GM23338 (cell line): Measurements from ENCODE around the gene GRIA3. TPM values are rescaled to one million over a fixed set of nuclear protein-coding genes. Genes with fewer than 3 reads are reported as not detected.
"Not testable (repeated sequence)": the region's sequence is repeated elsewhere in the genome, so short reads cannot be mapped to it uniquely, and the experiment has no call there.

Experiments
- ATAC-seq: fragments of 200-7000 bp; cut with Tn5 transposase; 3 replicates; pipeline ENCODE4 v1.9.1; 2020
- DNase-seq: peaks from one replicate; pipeline ENCODE4 v3.0.0-alpha.2; 2015; ENCODE audit warnings: low spot score
- H2AFZ ChIP-seq: fragments of 200-600 bp; sonication (generic); 2 replicates; pipeline ENCODE4 v1.8.0; 2016; ENCODE audit warnings: antibody characterized with exemption, mild to moderate bottlenecking, moderate library complexity
- H3F3A ChIP-seq: fragments of 200-600 bp; sonication (generic); replicated peaks from 2 replicates; pipeline ENCODE4 v1.8.0; 2017; ENCODE audit warnings: antibody characterized with exemption, mixed run types, low read depth
- H3K27ac ChIP-seq: fragments of 200-600 bp; sonication (generic); 2 replicates; pipeline ENCODE4 v1.6.1; 2016; ENCODE audit warnings: low read depth
- H3K27me3 ChIP-seq: fragments of 200-600 bp; sonication (generic); 2 replicates; pipeline ENCODE4 v1.8.0; 2016; ENCODE audit warnings: mild to moderate bottlenecking, mixed run types, moderate library complexity; ENCODE audit not compliant: insufficient read depth
- H3K36me3 ChIP-seq: fragments of 200-600 bp; sonication (generic); 2 replicates; pipeline ENCODE4 v1.8.0; 2016; ENCODE audit warnings: mild to moderate bottlenecking; ENCODE audit not compliant: insufficient read depth
- H3K4me1 ChIP-seq: fragments of 200-600 bp; sonication (generic); 2 replicates; pipeline ENCODE4 v1.8.0; 2016; ENCODE audit warnings: mild to moderate bottlenecking, moderate library complexity; ENCODE audit not compliant: insufficient read depth
- H3K4me2 ChIP-seq: fragments of 200-600 bp; sonication (generic); 2 replicates; pipeline ENCODE4 v1.7.1; 2017; ENCODE audit warnings: mixed run types
- H3K4me3 ChIP-seq: fragments of 200-600 bp; sonication (generic); 2 replicates; pipeline ENCODE4 v1.6.1; 2016; ENCODE audit warnings: mixed run types
- H3K79me2 ChIP-seq: fragments of 200-600 bp; sonication (generic); replicated peaks from 2 replicates; pipeline ENCODE4 v1.8.0; 2017; ENCODE audit warnings: mild to moderate bottlenecking; ENCODE audit not compliant: insufficient read depth
- H3K9me2 ChIP-seq: fragments of 200-600 bp; sonication (generic); 2 replicates; pipeline ENCODE4 v1.8.0; 2017; ENCODE audit not compliant: insufficient read depth
- H4K20me1 ChIP-seq: fragments of 200-600 bp; sonication (generic); replicated peaks from 2 replicates; pipeline ENCODE4 v1.8.0; 2017; ENCODE audit warnings: mild to moderate bottlenecking; ENCODE audit not compliant: insufficient read depth
- H3K27ac Mint-ChIP-seq: 2 replicates; pipeline ENCODE4 v1.8.0; 2020; ENCODE audit warnings: inconsistent platforms, mild to moderate bottlenecking, moderate library complexity, mixed read lengths
- H3K27me3 Mint-ChIP-seq: 3 replicates; pipeline ENCODE4 v1.8.0; 2022; ENCODE audit warnings: low read depth, mild to moderate bottlenecking, moderate library complexity, mixed read lengths, inconsistent platforms; ENCODE audit not compliant: insufficient read depth, poor library complexity
- H3K36me3 Mint-ChIP-seq: 3 replicates; pipeline ENCODE4 v1.8.0; 2021; ENCODE audit warnings: low read depth, mild to moderate bottlenecking, inconsistent platforms, moderate library complexity, mixed read lengths
- H3K4me1 Mint-ChIP-seq: 3 replicates; pipeline ENCODE4 v1.8.0; 2020; ENCODE audit warnings: mild to moderate bottlenecking, inconsistent platforms, mixed read lengths
- H3K4me3 Mint-ChIP-seq: 3 replicates; pipeline ENCODE4 v1.8.0; 2021; ENCODE audit warnings: moderate library complexity, mild to moderate bottlenecking, inconsistent platforms, mixed read lengths
- H3K9me3 Mint-ChIP-seq: 3 replicates; pipeline ENCODE4 v1.8.0; 2020; ENCODE audit warnings: moderate library complexity, mild to moderate bottlenecking, inconsistent platforms, mixed read lengths
- CREB1 ChIP-seq: fragments of 250-450 bp; sonication (Bioruptor Pico); IDR thresholded peaks from 2 replicates; pipeline ENCODE4 v1.5.0; 2020; ENCODE audit warnings: low read depth, mild to moderate bottlenecking, moderate library complexity
- CTCF ChIP-seq, 2 experiments: fragments of 200-600 bp in 1 of 2; sonication (generic) in 1 of 2; conservative IDR thresholded peaks; 2 replicates each; pipeline versions ENCODE4 v1.5.1 to v1.6.1; 2016 to 2017; ENCODE audit warnings: antibody characterized with exemption in 2 of 2, low read depth in 2 of 2, mild to moderate bottlenecking in 2 of 2, moderate library complexity in 1 of 2
- ETS1 ChIP-seq: IDR thresholded peaks from 2 replicates; pipeline ENCODE4 v1.6.1; 2016; ENCODE audit warnings: antibody characterized with exemption
- JUNB ChIP-seq: IDR thresholded peaks from one replicate; pipeline ENCODE4 v1.6.1; 2016; ENCODE audit warnings: antibody characterized with exemption; ENCODE audit not compliant: unreplicated experiment
- REST ChIP-seq: IDR thresholded peaks from one replicate; pipeline ENCODE4 v1.6.1; 2018; ENCODE audit warnings: antibody characterized with exemption; ENCODE audit not compliant: unreplicated experiment
- STAT1 ChIP-seq: IDR thresholded peaks from one replicate; pipeline ENCODE4 v1.6.1; 2016; ENCODE audit warnings: antibody characterized with exemption; ENCODE audit not compliant: unreplicated experiment
- ZNF114 ChIP-seq: fragments of 250-450 bp; sonication (Bioruptor Pico); IDR thresholded peaks from 2 replicates; pipeline ENCODE4 v1.5.0; 2020; ENCODE audit warnings: mild to moderate bottlenecking, moderate library complexity
- ZNF331 ChIP-seq: fragments of 250-450 bp; sonication (Bioruptor Pico); IDR thresholded peaks from 2 replicates; pipeline ENCODE4 v1.5.0; 2020; ENCODE audit warnings: low read depth, mild to moderate bottlenecking, moderate library complexity
- polyA plus RNA-seq: library from polyadenylated mRNA; unstranded; fragments of >200 nt; fragmentation: Nextera tagmentation; extraction: Ambion mirVana; gene quantifications from 2 replicates; pipeline ENCODE4 v1.2.1, GENCODE V29; 2016
- total RNA-seq: library from RNA; depleted of rRNA; stranded (reverse); fragments of >200 nt; shearing (Covaris generic); gene quantifications from 2 replicates; pipeline ENCODE4 v1.2.3, GENCODE V29; 2014

GRIA3 gene
- total and polyA plus RNA-seq, 2 experiments from 2014 or later = 2.7 to 5.6 TPM

- TF ChIP-seq REST (no peak), ETS1 (no peak), ZNF114 (CRISPR knock-in tag) (no peak), STAT1 (no peak), ZNF331 (no peak), JUNB (no peak), CTCF (conservative IDR thresholded peaks at IDR 0.05; ENCODE audit: low read depth in 2 of 2) (no peak), CREB1 (CRISPR knock-in tag) (no peak)
Observed at GRCh38 chrX:123436512-123437136, 252.5 kb downstream of the GRIA3 start (continued).

- not testable (repeated sequence) for H3K27ac Mint-ChIP-seq, H3K4me3 ChIP-seq, H3K4me3 Mint-ChIP-seq, H3K36me3 Mint-ChIP-seq, H3K27me3 ChIP-seq, H3F3A ChIP-seq, H4K20me1 ChIP-seq, DNase-seq, H3K9me2 ChIP-seq, H3K27me3 Mint-ChIP-seq, ATAC-seq, H3K79me2 ChIP-seq, H3K4me2 ChIP-seq, H3K4me1 ChIP-seq, H3K27ac ChIP-seq, H2AFZ ChIP-seq, H3K9me3 Mint-ChIP-seq, H3K36me3 ChIP-seq
- peaks cover 12% of the 10 kb centered on the region; the same call in 2 of the 3 replicates for H3K4me1 Mint-ChIP-seq
Observed at GRCh38 chrX:123439926-123440325, 255.8 kb downstream of the GRIA3 start.
